CD4-positive, alpha-beta T cell treated with Interleukin-1 beta for 1 hour (primary cell): ENCODE data around the gene C5orf63.
A peak's percentile ranks its signal among the peaks of the same experiment; 100 is the strongest.
"Not testable (repeated sequence)": the region's sequence is repeated elsewhere in the genome, so short reads cannot be mapped to it uniquely, and the experiment has no call there.

ENCODE experiments used
- DNase-seq, 2 donors: peaks; one replicate each; pipeline ENCODE4 v3.0.0-alpha.2; 2020 to 2022

C5orf63 gene

GRCh38 chr5:127030259-127031146 lies 42.8 kb downstream of the C5orf63 start, which contains the start of gene MARCHF3:
TSS of gene MARCHF3 (minus strand) at chr5:127030558. CDS start at chr5:126918171, 112,387 bp downstream.
- peak; percentile 93 to 96 for DNase-seq

GRCh38 chr5:127029581-127030258 lies 43.6 kb downstream of the C5orf63 start:
- DNase-seq, result peak; percentile 45 to 50

GRCh38 chr5:127028822-127029457 lies 44.4 kb downstream of the C5orf63 start:
- DNase-seq, result peak in 1 of 2 donors; percentile 3

- no peak for DNase-seq
Observed at GRCh38 chr5:127027539-127027938, 45.8 kb downstream of the C5orf63 start.

GRCh38 chr5:127026166-127026565 lies 47.1 kb downstream of the C5orf63 start:
- no peak for DNase-seq

GRCh38 chr5:127025467-127025866 lies 47.8 kb downstream of the C5orf63 start:
- DNase-seq, result no peak

GRCh38 chr5:127024821-127025220 lies 48.5 kb downstream of the C5orf63 start:
- DNase-seq, result no peak

- not testable (repeated sequence) for DNase-seq
Observed at GRCh38 chr5:127023552-127024191, 49.6 kb downstream of the C5orf63 start.

GRCh38 chr5:127022846-127023245 lies 50.5 kb downstream of the C5orf63 start:
- DNase-seq, result no peak

- no peak for DNase-seq
Observed at GRCh38 chr5:127019928-127020327, 53.4 kb downstream of the C5orf63 start.

GRCh38 chr5:127016722-127017121 lies 56.6 kb downstream of the C5orf63 start:
- DNase-seq, result not testable (repeated sequence)

- DNase-seq, result no peak
Observed at GRCh38 chr5:127015716-127016115, 57.6 kb downstream of the C5orf63 start.

GRCh38 chr5:127014573-127014972 lies 58.7 kb downstream of the C5orf63 start:
- no peak for DNase-seq

- no peak for DNase-seq
Observed at GRCh38 chr5:127013407-127013806, 59.9 kb downstream of the C5orf63 start.

GRCh38 chr5:127012916-127013315 lies 60.4 kb downstream of the C5orf63 start:
- DNase-seq, result no peak

GRCh38 chr5:127011961-127012644 lies 61.2 kb downstream of the C5orf63 start:
- DNase-seq, result no peak

- no peak for DNase-seq
Observed at GRCh38 chr5:127011153-127011552, 62.1 kb downstream of the C5orf63 start.

- DNase-seq, result no peak
Observed at GRCh38 chr5:127010362-127010761, 62.9 kb downstream of the C5orf63 start.

GRCh38 chr5:127009784-127010183 lies 63.5 kb downstream of the C5orf63 start:
- no peak for DNase-seq

GRCh38 chr5:127008300-127008975 lies 64.9 kb downstream of the C5orf63 start:
- no peak for DNase-seq

GRCh38 chr5:127007522-127007921 lies 65.8 kb downstream of the C5orf63 start:
- no peak for DNase-seq

GRCh38 chr5:127006744-127007143 lies 66.6 kb downstream of the C5orf63 start:
- no peak for DNase-seq
